ENCODE data around the gene MAP2K4. TPM values are rescaled to one million over a fixed set of nuclear protein-coding genes. Genes with fewer than 3 reads are reported as not detected.

The MAP2K4 gene
- total RNA-seq, 3 donors from 2014 or later, result 27.0 to 47.5 (median 32.7) TPM

GRCh38 chr17:12048843-12049473 is 28.3 kb downstream of the MAP2K4 start:
- ATAC-seq (no peak), DNase-seq (no peak)
- Histone ChIP-seq H3K36me3 (ENCODE audit: low read depth) (no peaks in the 10 kb centered on the region), H3K4me3 (no peak overlapping the region), H3K4me1 (ENCODE audit: low read depth) (no peaks in the 10 kb centered on the region), H3K9me3 (no peaks in the 10 kb centered on the region)
- intact Hi-C loops (cut with DNase I, micrococcal nuclease), result no loop called here
- TF ChIP-seq CTCF (IDR thresholded peaks at IDR 0.05), result no peak

DNA sequence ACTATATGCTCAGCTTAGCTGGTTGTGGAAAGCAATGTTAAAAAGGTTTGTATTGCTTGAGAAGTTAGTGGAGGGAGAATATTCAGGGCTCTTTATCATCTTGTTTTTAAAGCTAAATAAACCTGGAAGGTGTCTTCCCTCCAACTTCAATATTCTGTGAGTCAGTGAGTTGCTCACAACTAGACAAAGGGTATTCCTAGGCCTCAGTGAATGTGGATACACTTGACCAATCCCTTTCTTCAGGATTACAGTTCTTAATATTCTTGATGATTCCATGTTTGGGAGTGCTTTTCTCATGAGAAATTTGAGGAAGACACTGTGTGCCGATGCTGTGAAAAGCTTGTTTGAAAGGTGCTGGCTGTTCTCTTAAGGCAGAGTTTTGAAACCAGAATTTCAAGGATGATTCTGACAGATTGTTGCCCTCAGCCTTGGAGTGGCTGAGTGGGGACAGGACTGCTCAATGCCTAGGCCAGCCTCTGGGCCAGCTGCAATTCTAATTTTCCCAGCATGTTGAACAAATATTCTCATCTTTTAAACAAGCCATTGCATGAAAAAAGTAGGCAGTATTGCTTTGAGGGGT is 30.1 kb downstream of the MAP2K4 start:
- Histone ChIP-seq H3K4me3 (no peak overlapping the region), H3K36me3 (ENCODE audit: low read depth) (no peaks in the 10 kb centered on the region), H3K9me3 (no peaks in the 10 kb centered on the region), H3K4me1 (ENCODE audit: low read depth) (peaks cover 1% of the 10 kb centered on the region)
- ATAC-seq (no peak), DNase-seq (no peak)
- intact Hi-C loops (cut with DNase I, micrococcal nuclease), result no loop called here
- TF ChIP-seq CTCF (IDR thresholded peaks at IDR 0.05), result no peak

DNA sequence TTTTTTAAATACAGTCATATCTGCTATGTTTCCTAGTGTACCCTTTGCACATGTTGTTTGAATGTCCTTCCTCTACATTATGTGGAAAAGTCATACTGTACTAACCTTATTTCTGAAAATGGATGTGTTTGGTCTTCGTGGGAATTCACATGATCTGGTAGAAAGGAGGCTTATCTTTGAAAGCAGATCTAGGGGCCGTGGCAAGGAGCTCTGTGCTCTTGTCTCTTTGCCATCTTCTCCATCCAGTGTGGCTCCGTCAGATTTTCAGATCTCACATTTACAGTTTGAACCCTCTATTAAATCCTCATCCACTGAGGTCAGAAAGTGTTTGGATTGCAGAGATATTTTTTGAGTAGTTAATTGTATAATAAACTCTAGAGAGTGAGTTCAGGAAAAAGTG is 32.9 kb downstream of the MAP2K4 start:
- TF ChIP-seq CTCF (IDR thresholded peaks at IDR 0.05), result no peak
- Histone ChIP-seq H3K4me3 (no peak overlapping the region), H3K36me3 (ENCODE audit: low read depth) (no peaks in the 10 kb centered on the region), H3K4me1 (ENCODE audit: low read depth) (peaks cover 2% of the 10 kb centered on the region), H3K9me3 (no peaks in the 10 kb centered on the region)
- DNase-seq (no peak), ATAC-seq (no peak)
- intact Hi-C loops (cut with DNase I, micrococcal nuclease), result no loop called here

DNA sequence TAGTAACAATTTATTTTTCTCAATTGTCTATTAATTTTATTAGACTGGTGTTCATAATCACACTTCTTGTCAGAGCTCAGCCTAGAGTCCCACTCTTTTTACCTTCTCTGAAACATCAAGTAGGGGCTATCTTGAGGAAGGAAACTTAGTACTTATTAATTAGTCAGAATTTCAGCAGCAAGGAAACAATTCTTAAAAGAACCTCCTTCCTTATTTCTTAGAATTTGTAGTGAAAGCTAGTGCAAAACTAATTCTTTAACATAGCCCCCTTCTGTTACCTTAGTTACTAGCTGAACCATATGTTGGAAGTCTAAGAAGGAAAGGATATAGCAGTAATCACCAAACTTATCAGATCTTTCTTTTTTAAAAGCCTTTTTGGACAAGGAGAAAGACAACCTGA is 35.2 kb downstream of the MAP2K4 start:
- H3K4me1 ChIP-seq (ENCODE audit: low read depth), result peaks cover 2% of the 10 kb centered on the region
- no peak overlapping the region for H3K4me3 ChIP-seq
- intact Hi-C loops (cut with DNase I, micrococcal nuclease), result no loop called here
- no peaks in the 10 kb centered on the region for H3K36me3 ChIP-seq (ENCODE audit: low read depth)
- H3K9me3 ChIP-seq, result no peaks in the 10 kb centered on the region
- ATAC-seq, result no peak
- no peak for TF ChIP-seq CTCF (IDR thresholded peaks at IDR 0.05)
- DNase-seq, result no peak

- Histone ChIP-seq H3K4me3 (no peak overlapping the region), H3K36me3 (ENCODE audit: low read depth) (no peaks in the 10 kb centered on the region), H3K4me1 (ENCODE audit: low read depth) (peaks cover 2% of the 10 kb centered on the region), H3K9me3 (no peaks in the 10 kb centered on the region)
- no peak for DNase-seq
- TF ChIP-seq CTCF (IDR thresholded peaks at IDR 0.05), result no peak
- intact Hi-C loops (cut with DNase I, micrococcal nuclease), result no loop called here
- no peak for ATAC-seq
Measured at GRCh38 chr17:12057520-12057919, 36.8 kb downstream of the MAP2K4 start.

All from mucosa of descending colon (tissue), 3 donors.